ENCODE data around the gene MAP4K1.
A peak's percentile ranks its signal among the peaks of the same experiment; 100 is the strongest.
"Not testable (repeated sequence)": the region's sequence is repeated elsewhere in the genome, so short reads cannot be mapped to it uniquely, and the experiment has no call there.

The MAP4K1 gene

GRCh38 chr19:38565691-38566105, 52.1 kb downstream of the MAP4K1 start:
- DNase-seq: no peak

GRCh38 chr19:38564981-38565690, 52.6 kb downstream of the MAP4K1 start:
- DNase-seq: peak; percentile 51

- DNase-seq: no peak
Observed at GRCh38 chr19:38563475-38563874, 54.3 kb downstream of the MAP4K1 start.

GRCh38 chr19:38562096-38562495, 55.7 kb downstream of the MAP4K1 start:
- DNase-seq: no peak

- DNase-seq: no peak
Observed at GRCh38 chr19:38561658-38562057, 56.1 kb downstream of the MAP4K1 start.

- no peak for DNase-seq
Observed at GRCh38 chr19:38561053-38561606, 56.6 kb downstream of the MAP4K1 start.

- no peak for DNase-seq
Observed at GRCh38 chr19:38559428-38560401, 58.0 kb downstream of the MAP4K1 start.

GRCh38 chr19:38558933-38559332, 58.8 kb downstream of the MAP4K1 start:
- DNase-seq: not testable (repeated sequence)

GRCh38 chr19:38557205-38557799, 60.5 kb downstream of the MAP4K1 start:
- DNase-seq: no peak

- DNase-seq: no peak
Observed at GRCh38 chr19:38556521-38557174, 61.1 kb downstream of the MAP4K1 start.

GRCh38 chr19:38555200-38555599, 62.6 kb downstream of the MAP4K1 start:
- DNase-seq: no peak

- DNase-seq: no peak
Observed at GRCh38 chr19:38554676-38555141, 63.0 kb downstream of the MAP4K1 start.

GRCh38 chr19:38553239-38553638, 64.5 kb downstream of the MAP4K1 start:
- not testable (repeated sequence) for DNase-seq

- no peak for DNase-seq
Observed at GRCh38 chr19:38551450-38551813, 66.3 kb downstream of the MAP4K1 start.

GRCh38 chr19:38550376-38550775, 67.4 kb downstream of the MAP4K1 start:
- DNase-seq: no peak

GRCh38 chr19:38549942-38550341, 67.8 kb downstream of the MAP4K1 start:
- no peak for DNase-seq

GRCh38 chr19:38549061-38549460, 68.7 kb downstream of the MAP4K1 start:
- no peak for DNase-seq

GRCh38 chr19:38547421-38547820, 70.3 kb downstream of the MAP4K1 start:
- DNase-seq: no peak

- DNase-seq: no peak
Observed at GRCh38 chr19:38545596-38545995, 72.2 kb downstream of the MAP4K1 start.

GRCh38 chr19:38544569-38545315, 73.0 kb downstream of the MAP4K1 start:
- DNase-seq: no peak

GRCh38 chr19:38543807-38544568, 73.8 kb downstream of the MAP4K1 start:
- peak; percentile 21 for DNase-seq
